ENCODE data around the gene KRTAP9-6. TPM values are rescaled to one million over a fixed set of nuclear protein-coding genes. Genes with fewer than 3 reads are reported as not detected.

Gene KRTAP9-6
- total and polyA plus RNA-seq, 2 of the 13 experiments (the other 11 are each of a cell fraction or from before 2014, with no cell fraction given), result not detected

DNA sequence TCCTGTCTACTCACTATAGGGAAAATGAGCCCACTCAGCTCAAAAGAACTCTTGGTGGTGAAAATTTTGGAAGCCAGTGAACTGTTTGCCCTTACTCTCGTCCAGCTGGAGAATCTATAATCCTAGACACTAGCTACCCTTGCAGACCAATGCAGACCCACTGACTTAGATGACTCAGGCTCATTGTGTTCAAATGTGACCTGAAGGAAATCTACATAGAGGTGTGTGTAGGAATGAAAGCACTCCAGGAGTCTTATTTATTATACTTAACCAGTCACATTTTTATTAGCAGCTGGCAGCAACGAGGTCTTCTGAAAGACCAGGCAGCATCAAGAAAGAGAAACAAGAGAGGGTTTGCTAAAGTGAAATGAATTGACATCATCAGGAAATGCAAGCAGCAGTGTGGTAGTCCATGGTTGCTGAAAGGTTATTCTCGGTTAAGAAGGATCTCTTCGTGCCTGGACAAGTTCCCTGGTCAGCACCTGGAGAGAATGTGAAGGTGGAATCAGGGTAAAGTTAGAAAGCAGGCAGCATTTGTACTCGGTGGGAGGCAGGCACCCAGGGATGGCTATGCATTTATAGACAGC is 36.1 kb downstream of the KRTAP9-6 start:
- Histone ChIP-seq H3K4me2 (ENCODE audit: low read depth, low read length) (no peak overlapping the region), H4K20me1 (ENCODE audit: insufficient read depth, low read length) (no peaks in the 10 kb centered on the region), H3K9ac (ENCODE audit: insufficient read depth, low read depth, low read length) (no peak overlapping the region), H3K79me2 (ENCODE audit: insufficient read depth, low read length) (no peaks in the 10 kb centered on the region), H3K27me3 (ENCODE audit: control insufficient read depth in 1 of 2, insufficient read depth in 2 of 2, low read length in 2 of 2) (peaks cover 2 to 24% of the 10 kb centered on the region in 2 experiments; a peak in 3 of 5 replicates), H3K36me3 (replicated peaks in 1 of 2; ENCODE audit: control insufficient read depth in 1 of 2, insufficient read depth in 2 of 2, low read length in 2 of 2) (no peaks in the 10 kb centered on the region), H2AFZ (ENCODE audit: low read length) (no peak overlapping the region), H3K9me3 (ENCODE audit: low read length) (no peaks in the 10 kb centered on the region), H3K4me1 (ENCODE audit: insufficient read depth, low read length) (no peaks in the 10 kb centered on the region), H3K4me3 (replicated peaks in 1 of 3; ENCODE audit: insufficient read depth in 1 of 3, low read depth in 2 of 3, low read length in 3 of 3) (no peak overlapping the region), H3K27ac (ENCODE audit: extremely low read length, insufficient read depth, low read length) (no peak overlapping the region)
- BruUV-seq (replicated peaks), result no TSS peak
- in situ Hi-C loops (cut with HindIII; ENCODE audit: extremely low pct_ligation_motif_present, low pct_unique_long_range_greater_than_20kb), result no loop called here
- POLR2A ChIA-PET, result no interaction called here
- TF ChIP-seq, protein P1, sequence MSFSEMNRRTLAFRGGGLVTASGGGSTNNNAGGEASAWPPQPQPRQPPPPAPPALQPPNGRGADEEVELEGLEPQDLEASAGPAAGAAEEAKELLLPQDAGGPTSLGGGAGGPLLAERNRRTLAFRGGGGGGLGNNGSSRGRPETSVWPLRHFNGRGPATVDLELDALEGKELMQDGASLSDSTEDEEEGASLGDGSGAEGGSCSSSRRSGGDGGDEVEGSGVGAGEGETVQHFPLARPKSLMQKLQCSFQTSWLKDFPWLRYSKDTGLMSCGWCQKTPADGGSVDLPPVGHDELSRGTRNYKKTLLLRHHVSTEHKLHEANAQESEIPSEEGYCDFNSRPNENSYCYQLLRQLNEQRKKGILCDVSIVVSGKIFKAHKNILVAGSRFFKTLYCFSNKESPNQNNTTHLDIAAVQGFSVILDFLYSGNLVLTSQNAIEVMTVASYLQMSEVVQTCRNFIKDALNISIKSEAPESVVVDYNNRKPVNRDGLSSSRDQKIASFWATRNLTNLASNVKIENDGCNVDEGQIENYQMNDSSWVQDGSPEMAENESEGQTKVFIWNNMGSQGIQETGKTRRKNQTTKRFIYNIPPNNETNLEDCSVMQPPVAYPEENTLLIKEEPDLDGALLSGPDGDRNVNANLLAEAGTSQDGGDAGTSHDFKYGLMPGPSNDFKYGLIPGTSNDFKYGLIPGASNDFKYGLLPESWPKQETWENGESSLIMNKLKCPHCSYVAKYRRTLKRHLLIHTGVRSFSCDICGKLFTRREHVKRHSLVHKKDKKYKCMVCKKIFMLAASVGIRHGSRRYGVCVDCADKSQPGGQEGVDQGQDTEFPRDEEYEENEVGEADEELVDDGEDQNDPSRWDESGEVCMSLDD (CRISPR knock-in tag; IDR thresholded peaks at IDR 0.05; ENCODE audit: borderline replicate concordance), result no peak
- no peak for TF ChIP-seq NFE2 (CRISPR knock-in tag; IDR thresholded peaks at IDR 0.05)
- intact Hi-C loops (cut with micrococcal nuclease; ENCODE audit: unreplicated experiment), result no loop called here
- DNase-seq (ENCODE audit: low spot score) (no peak), FAIRE-seq (no peak), ATAC-seq (no peak)
- CTCF ChIA-PET (ENCODE audit: low intra/inter-chr PET ratio, low total read pairs), result no interaction called here
- WGBS (ENCODE audit: low lambda C conversion rate), result under 1% methylated on average over 5 of the region's 5 CpGs

DNA sequence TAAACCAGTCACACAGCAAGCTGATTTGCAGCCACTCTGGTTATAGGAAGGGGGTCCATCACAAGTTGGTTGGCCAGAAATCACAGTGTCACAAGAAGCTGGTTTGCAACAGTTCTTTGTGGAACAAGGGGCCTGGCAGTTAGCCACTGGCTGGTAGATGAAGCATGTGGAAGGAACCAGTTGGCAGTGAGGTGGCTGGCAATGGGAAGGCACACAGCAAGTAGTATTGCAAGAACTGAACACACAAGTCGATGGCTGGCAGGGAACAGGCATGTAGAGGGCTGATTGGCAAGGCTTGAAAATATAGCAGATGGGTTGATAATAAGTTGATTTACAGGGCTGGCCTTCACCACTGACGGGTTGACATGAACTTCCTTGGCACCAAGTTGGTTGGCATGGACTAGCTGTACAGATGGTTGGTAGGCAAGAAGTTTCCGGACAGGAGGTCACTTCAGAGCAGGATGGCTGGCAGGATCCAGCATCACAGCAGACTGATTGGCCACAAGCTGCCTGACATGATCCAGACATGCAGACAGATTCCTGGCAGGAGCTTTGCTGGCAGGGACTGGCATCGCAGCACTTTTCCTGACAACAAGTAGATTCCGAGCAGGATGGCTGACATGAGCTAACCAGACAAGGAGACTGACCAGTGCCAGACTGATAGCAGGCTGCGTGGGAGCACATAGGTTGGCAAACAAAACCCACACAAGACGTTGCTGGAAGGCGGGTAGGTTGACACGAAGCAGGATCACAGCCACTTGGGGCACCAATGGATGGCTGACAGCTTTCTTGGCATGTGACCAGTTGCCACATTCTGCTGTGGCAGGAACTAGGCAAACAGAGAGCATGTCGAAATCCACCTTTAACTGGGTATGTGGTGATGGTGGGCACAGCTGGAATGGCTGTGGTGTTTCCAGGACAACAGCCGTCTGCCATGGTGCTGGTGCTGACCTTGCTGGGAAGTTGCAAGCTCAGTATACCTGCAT is 37.0 kb downstream of the KRTAP9-6 start, which contains the start of gene KRTAP29-1:
Gene KRTAP29-1 (minus strand): TSS at position 936 of the 986 bp plus-strand sequence. CDS start 0 bp downstream, at position 936.
- no peak for ATAC-seq

More for the DNA sequence above, 37.0 kb downstream of the KRTAP9-6 start, which contains the start of gene KRTAP29-1:
- intact Hi-C loops (cut with micrococcal nuclease; ENCODE audit: unreplicated experiment), result no loop called here
- CTCF ChIA-PET (ENCODE audit: low intra/inter-chr PET ratio, low total read pairs), result no interaction called here
- POLR2A ChIA-PET, result no interaction called here
- DNase-seq (ENCODE audit: low spot score) (no peak), FAIRE-seq (no peak)
- Histone ChIP-seq H3K9me3 (ENCODE audit: low read length) (no peaks in the 10 kb centered on the region), H3K4me1 (ENCODE audit: insufficient read depth, low read length) (no peaks in the 10 kb centered on the region), H2AFZ (ENCODE audit: low read length) (no peak within 1 kb of the TSS), H3K27me3 (ENCODE audit: control insufficient read depth in 1 of 2, insufficient read depth in 2 of 2, low read length in 2 of 2) (peaks cover 2 to 30% of the 10 kb centered on the region in 2 experiments; a peak in 3 of 5 replicates), H3K79me2 (ENCODE audit: insufficient read depth, low read length) (no peaks in the 10 kb centered on the region), H4K20me1 (ENCODE audit: insufficient read depth, low read length) (no peaks in the 10 kb centered on the region), H3K4me2 (ENCODE audit: low read depth, low read length) (no peak within 1 kb of the TSS), H3K9ac (ENCODE audit: insufficient read depth, low read depth, low read length) (no peak within 1 kb of the TSS), H3K27ac (ENCODE audit: extremely low read length, insufficient read depth, low read length) (no peak within 1 kb of the TSS), H3K36me3 (replicated peaks in 1 of 2; ENCODE audit: control insufficient read depth in 1 of 2, insufficient read depth in 2 of 2, low read length in 2 of 2) (no peaks in the 10 kb centered on the region), H3K4me3 (replicated peaks in 1 of 3; ENCODE audit: insufficient read depth in 1 of 3, low read depth in 2 of 3, low read length in 3 of 3) (no peak within 1 kb of the TSS)
- no TSS peak for BruUV-seq (replicated peaks)
- in situ Hi-C loops (cut with HindIII; ENCODE audit: extremely low pct_ligation_motif_present, low pct_unique_long_range_greater_than_20kb), result no loop called here
- TF ChIP-seq ZSCAN9 (CRISPR knock-in tag; IDR thresholded peaks at IDR 0.05; ENCODE audit: borderline replicate concordance) (no peak), MTA3 (CRISPR knock-in tag; IDR thresholded peaks at IDR 0.05) (no peak)
- 15% methylated on average over 8 of the region's 11 CpGs for WGBS (ENCODE audit: low lambda C conversion rate)
